Nephron (organoid): ENCODE results near the gene L3MBTL3.

Experiments
- H3K27ac Mint-ChIP-seq, 3 experiments: 2 replicates each; pipeline ENCODE4 v1.8.0; 2020; ENCODE audit warnings: mixed read lengths in 3 of 3, mild to moderate bottlenecking in 2 of 3, moderate library complexity in 1 of 3
- H3K27me3 Mint-ChIP-seq: 2 replicates; pipeline ENCODE4 v1.8.0; 2021; ENCODE audit warnings: low read depth, mild to moderate bottlenecking, moderate library complexity, mixed read lengths
- H3K36me3 Mint-ChIP-seq: 2 replicates; pipeline ENCODE4 v1.8.0; 2020; ENCODE audit warnings: low read depth, mixed read lengths
- H3K4me1 Mint-ChIP-seq: 2 replicates; pipeline ENCODE4 v1.8.0; 2020; ENCODE audit warnings: mixed read lengths
- H3K4me3 Mint-ChIP-seq, 3 experiments: 2 replicates each; pipeline ENCODE4 v1.8.0; 2020; ENCODE audit warnings: mild to moderate bottlenecking in 3 of 3, mixed read lengths in 3 of 3, moderate library complexity in 2 of 3
- H3K9me3 Mint-ChIP-seq: 2 replicates; pipeline ENCODE4 v1.8.0; 2020; ENCODE audit warnings: mixed read lengths
- CTCF ChIP-seq, 3 experiments: fragments of 200-600 bp; sonication (generic); IDR thresholded peaks; one replicate each; pipeline ENCODE4 v1.5.0; 2021; ENCODE audit warnings: antibody characterized with exemption in 3 of 3; ENCODE audit not compliant: unreplicated experiment in 3 of 3

Gene L3MBTL3

GRCh38 chr6:129989396-129989795 lies 29.0 kb upstream of the L3MBTL3 start:
- no peaks in the 10 kb centered on the region for H3K36me3 Mint-ChIP-seq
- no peak for TF ChIP-seq CTCF (IDR thresholded peaks at IDR 0.05; ENCODE audit: unreplicated experiment in 3 of 3)

GRCh38 chr6:129992881-129993280 lies 25.5 kb upstream of the L3MBTL3 start:
- no peaks in the 10 kb centered on the region for H3K4me1 Mint-ChIP-seq
- H3K36me3 Mint-ChIP-seq = no peaks in the 10 kb centered on the region
- TF ChIP-seq CTCF (IDR thresholded peaks at IDR 0.05; ENCODE audit: unreplicated experiment in 3 of 3) = no peak
- H3K9me3 Mint-ChIP-seq = no peaks in the 10 kb centered on the region
- no peaks in the 10 kb centered on the region for H3K27me3 Mint-ChIP-seq
- H3K4me3 Mint-ChIP-seq = no peak overlapping the region
- H3K27ac Mint-ChIP-seq = no peak overlapping the region

More at GRCh38 chr6:129989396-129989795, 29.0 kb upstream of the L3MBTL3 start:
- no peaks in the 10 kb centered on the region for H3K4me1 Mint-ChIP-seq
- no peaks in the 10 kb centered on the region for H3K27me3 Mint-ChIP-seq
- no peak overlapping the region for H3K27ac Mint-ChIP-seq
- no peaks in the 10 kb centered on the region for H3K9me3 Mint-ChIP-seq
- no peak overlapping the region for H3K4me3 Mint-ChIP-seq

GRCh38 chr6:129994410-129994809 lies 24.0 kb upstream of the L3MBTL3 start:
- no peaks in the 10 kb centered on the region for H3K27me3 Mint-ChIP-seq
- no peak overlapping the region for H3K27ac Mint-ChIP-seq
- H3K9me3 Mint-ChIP-seq = no peaks in the 10 kb centered on the region
- no peaks in the 10 kb centered on the region for H3K36me3 Mint-ChIP-seq
- H3K4me3 Mint-ChIP-seq = no peak overlapping the region
- TF ChIP-seq CTCF (IDR thresholded peaks at IDR 0.05; ENCODE audit: unreplicated experiment in 3 of 3) = no peak
- H3K4me1 Mint-ChIP-seq = no peaks in the 10 kb centered on the region

- H3K9me3 Mint-ChIP-seq = no peaks in the 10 kb centered on the region
- no peak for TF ChIP-seq CTCF (IDR thresholded peaks at IDR 0.05; ENCODE audit: unreplicated experiment in 3 of 3)
- H3K4me3 Mint-ChIP-seq = no peak overlapping the region
- no peaks in the 10 kb centered on the region for H3K36me3 Mint-ChIP-seq
- H3K27ac Mint-ChIP-seq = no peak overlapping the region
- no peaks in the 10 kb centered on the region for H3K4me1 Mint-ChIP-seq
- no peaks in the 10 kb centered on the region for H3K27me3 Mint-ChIP-seq
Observed at GRCh38 chr6:129996387-129996786, 22.0 kb upstream of the L3MBTL3 start.

GRCh38 chr6:130000526-130001421 lies 17.6 kb upstream of the L3MBTL3 start:
- no peak overlapping the region for H3K27ac Mint-ChIP-seq
- no peaks in the 10 kb centered on the region for H3K36me3 Mint-ChIP-seq
- H3K4me1 Mint-ChIP-seq = no peaks in the 10 kb centered on the region

More at GRCh38 chr6:130000526-130001421, 17.6 kb upstream of the L3MBTL3 start:
- no peak for TF ChIP-seq CTCF (IDR thresholded peaks at IDR 0.05; ENCODE audit: unreplicated experiment in 3 of 3)
- Mint-ChIP-seq H3K27me3 (no peaks in the 10 kb centered on the region), H3K9me3 (no peaks in the 10 kb centered on the region), H3K4me3 (no peak overlapping the region)
